ENCODE measurements around the gene MCRIP1. TPM values are rescaled to one million over a fixed set of nuclear protein-coding genes. Genes with fewer than 3 reads are reported as not detected.
A peak's percentile ranks its signal among the peaks of the same experiment; 100 is the strongest.

The MCRIP1 gene
- total and polyA plus RNA-seq, 7 experiments from 2014 or later, result 41.1 to 65.3 (median 53.1) TPM

DNA sequence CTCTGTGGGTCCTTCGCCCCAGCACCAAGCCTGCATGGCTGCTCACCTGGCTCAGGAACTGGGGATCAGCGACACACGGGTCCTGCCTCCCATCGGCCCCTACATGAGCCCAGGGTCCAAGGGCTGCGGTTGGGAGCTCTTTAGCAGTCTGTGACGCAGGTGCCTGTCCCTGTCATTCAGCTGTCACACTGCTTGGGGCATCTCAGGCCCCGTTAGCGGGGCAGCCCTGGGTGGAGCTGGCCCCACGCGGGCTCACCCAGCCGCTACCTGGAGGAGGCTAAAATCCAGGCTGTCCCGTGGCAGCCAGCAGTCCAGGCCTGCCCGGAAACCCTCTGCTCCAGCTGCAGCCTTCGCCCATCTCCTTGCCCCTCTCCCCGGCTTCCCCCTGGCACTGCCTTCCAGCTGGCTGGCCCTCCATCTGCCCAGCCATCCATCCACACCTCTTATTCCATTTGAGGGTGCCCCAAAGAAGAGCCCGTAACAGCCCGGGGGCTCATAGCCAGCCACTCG is 25.8 kb downstream of the MCRIP1 start:
- Histone ChIP-seq H3K27ac (ENCODE audit: low read depth, low read length) (no peak overlapping the region), H3K4me1 (ENCODE audit: control insufficient read depth in 2 of 2, insufficient read depth in 2 of 2, low read length in 2 of 2) (no peaks in the 10 kb centered on the region), H3K4me3 (ENCODE audit: low read length) (no peak overlapping the region), H3K27me3 (ENCODE audit: control insufficient read depth in 2 of 2, insufficient read depth in 2 of 2, low read length in 2 of 2) (no peaks in the 10 kb centered on the region), H3K36me3 (ENCODE audit: control insufficient read depth in 2 of 3, insufficient read depth in 3 of 3, low read length in 3 of 3) (no peaks in the 10 kb centered on the region), H3K9me3 (ENCODE audit: control insufficient read depth in 2 of 3, low read length in 3 of 3) (no peaks in the 10 kb centered on the region)
- no peak overlapping the region for H3K4me3 Mint-ChIP-seq
- no peak for DNase-seq
- ChIA-PET CTCF (no interaction called here), POLR2A (no interaction called here)
- peaks cover 0 to 10% (median 0%) of the 10 kb centered on the region in 7 donors for H3K4me1 Mint-ChIP-seq
- H3K27me3 Mint-ChIP-seq, result peaks cover 16 to 45% (median 29%) of the 10 kb centered on the region in 5 donors
- no peak overlapping the region for H3K27ac Mint-ChIP-seq
- no peak for ATAC-seq
- intact Hi-C loops (cut with micrococcal nuclease), result no loop called here
- H3K9me3 Mint-ChIP-seq, result no peaks in the 10 kb centered on the region
- H3K36me3 Mint-ChIP-seq, result no peaks in the 10 kb centered on the region

DNA sequence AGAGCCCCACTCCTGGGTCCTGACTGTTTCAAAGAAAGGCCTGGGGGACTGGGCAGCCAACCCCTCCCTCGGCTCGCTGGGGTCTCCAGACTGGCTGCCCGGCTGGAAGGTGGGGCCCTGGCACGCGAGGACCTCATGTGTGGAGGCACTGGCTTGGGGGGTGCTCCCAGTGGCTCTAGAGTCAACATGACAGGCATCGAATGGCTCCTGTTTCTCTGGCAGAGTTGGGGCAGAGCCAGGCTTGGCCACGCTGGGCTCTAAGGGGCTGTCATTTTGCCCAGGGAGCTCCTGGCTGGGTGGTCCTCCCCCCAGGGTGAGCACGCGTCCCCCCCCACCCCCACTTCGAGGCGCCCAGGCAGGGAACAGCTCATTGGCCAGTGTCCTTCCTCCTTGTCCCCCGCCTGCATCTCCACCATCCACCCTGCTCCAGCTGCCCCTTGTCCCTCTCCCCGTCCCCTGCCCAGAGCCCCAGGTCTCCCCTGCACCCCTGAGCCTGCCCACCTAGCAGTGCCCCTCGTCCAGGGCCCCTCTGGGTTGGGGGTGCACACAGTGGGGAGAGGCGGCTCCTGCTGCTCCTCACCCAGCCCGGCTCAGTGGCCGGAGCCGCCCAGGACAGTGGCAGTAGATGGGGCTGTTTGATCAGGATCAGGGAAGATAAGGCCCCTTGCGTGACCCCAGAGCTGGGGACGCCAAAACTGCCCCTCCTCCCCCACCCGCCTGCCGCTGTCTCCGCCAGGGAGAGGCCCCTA is 26.5 kb downstream of the MCRIP1 start:
- Histone ChIP-seq H3K27ac (ENCODE audit: low read depth, low read length) (no peak overlapping the region), H3K36me3 (ENCODE audit: control insufficient read depth in 2 of 3, insufficient read depth in 3 of 3, low read length in 3 of 3) (no peaks in the 10 kb centered on the region), H3K4me3 (ENCODE audit: low read length) (no peak overlapping the region), H3K4me1 (ENCODE audit: control insufficient read depth in 2 of 2, insufficient read depth in 2 of 2, low read length in 2 of 2) (no peaks in the 10 kb centered on the region), H3K27me3 (ENCODE audit: control insufficient read depth in 2 of 2, insufficient read depth in 2 of 2, low read length in 2 of 2) (no peaks in the 10 kb centered on the region), H3K9me3 (ENCODE audit: control insufficient read depth in 2 of 3, low read length in 3 of 3) (no peaks in the 10 kb centered on the region)
- Mint-ChIP-seq H3K27me3 (peaks cover 22 to 51% (median 36%) of the 10 kb centered on the region in 5 donors), H3K4me1 (peaks cover 0 to 10% (median 0%) of the 10 kb centered on the region in 7 donors), H3K27ac (no peak overlapping the region), H3K36me3 (no peaks in the 10 kb centered on the region), H3K4me3 (no peak overlapping the region), H3K9me3 (no peaks in the 10 kb centered on the region)
- no peak for DNase-seq
- no peak for ATAC-seq
- intact Hi-C loops (cut with micrococcal nuclease), result no loop called here
- ChIA-PET POLR2A (interaction anchor here (0.7 kb wide), 1 partner anchor 121 kb away, joined by 3 read pairs; no protein-coding TSS in a partner anchor), CTCF (no interaction called here)

DNA sequence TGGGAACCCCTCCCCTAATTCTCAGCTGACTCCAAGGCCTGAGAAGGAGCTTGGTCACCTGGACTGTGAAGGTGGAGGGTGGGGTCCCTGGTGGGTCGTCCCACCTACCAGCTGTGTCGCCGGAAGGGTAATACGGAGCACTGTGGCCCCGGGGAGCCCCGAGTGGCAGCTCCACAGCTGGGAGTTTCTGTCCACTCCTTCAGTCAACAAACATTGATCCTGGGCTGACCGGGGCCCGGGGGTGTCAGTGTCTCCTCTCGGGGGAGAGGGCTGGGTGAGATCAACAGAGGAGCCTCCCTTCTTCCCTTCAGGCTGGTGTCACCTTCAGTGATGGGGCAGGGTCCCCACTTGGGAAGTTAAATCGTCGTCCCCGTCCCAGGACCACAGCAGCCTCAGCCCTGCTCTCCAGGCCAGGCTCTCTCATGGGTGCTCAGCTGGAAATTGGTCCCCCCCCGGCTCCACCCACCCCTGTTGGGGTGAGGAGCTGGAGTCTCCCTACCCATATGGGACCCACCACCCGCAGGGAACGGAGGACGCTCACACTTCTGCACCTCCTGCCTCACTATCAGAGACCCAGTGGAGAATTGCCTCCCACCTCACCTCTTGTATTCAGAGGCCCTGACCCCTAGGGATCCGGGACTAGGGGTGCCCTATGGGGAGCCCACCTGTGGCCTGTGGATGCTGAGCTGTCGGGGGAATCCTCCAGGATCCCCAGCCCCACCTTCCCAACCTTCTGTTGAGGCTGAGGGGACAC is 27.2 kb downstream of the MCRIP1 start:
- Histone ChIP-seq H3K27ac (ENCODE audit: low read depth, low read length) (no peak overlapping the region), H3K9me3 (ENCODE audit: control insufficient read depth in 2 of 3, low read length in 3 of 3) (no peaks in the 10 kb centered on the region), H3K36me3 (ENCODE audit: control insufficient read depth in 2 of 3, insufficient read depth in 3 of 3, low read length in 3 of 3) (no peaks in the 10 kb centered on the region), H3K4me3 (ENCODE audit: low read length) (no peak overlapping the region), H3K4me1 (ENCODE audit: control insufficient read depth in 2 of 2, insufficient read depth in 2 of 2, low read length in 2 of 2) (no peaks in the 10 kb centered on the region), H3K27me3 (ENCODE audit: control insufficient read depth in 2 of 2, insufficient read depth in 2 of 2, low read length in 2 of 2) (no peaks in the 10 kb centered on the region)
- DNase-seq (no peak), ATAC-seq (no peak)
- Mint-ChIP-seq H3K4me3 (no peak overlapping the region), H3K36me3 (no peaks in the 10 kb centered on the region), H3K27me3 (peaks cover 28 to 57% (median 42%) of the 10 kb centered on the region in 5 donors), H3K27ac (no peak overlapping the region), H3K9me3 (no peaks in the 10 kb centered on the region), H3K4me1 (peaks cover 0 to 10% (median 0%) of the 10 kb centered on the region in 7 donors)
- ChIA-PET CTCF (no interaction called here), POLR2A (interaction anchor here (0.7 kb wide), 1 partner anchor 122 kb away, joined by 3 read pairs; no protein-coding TSS in a partner anchor)
- intact Hi-C loops (cut with micrococcal nuclease), result no loop called here

DNA sequence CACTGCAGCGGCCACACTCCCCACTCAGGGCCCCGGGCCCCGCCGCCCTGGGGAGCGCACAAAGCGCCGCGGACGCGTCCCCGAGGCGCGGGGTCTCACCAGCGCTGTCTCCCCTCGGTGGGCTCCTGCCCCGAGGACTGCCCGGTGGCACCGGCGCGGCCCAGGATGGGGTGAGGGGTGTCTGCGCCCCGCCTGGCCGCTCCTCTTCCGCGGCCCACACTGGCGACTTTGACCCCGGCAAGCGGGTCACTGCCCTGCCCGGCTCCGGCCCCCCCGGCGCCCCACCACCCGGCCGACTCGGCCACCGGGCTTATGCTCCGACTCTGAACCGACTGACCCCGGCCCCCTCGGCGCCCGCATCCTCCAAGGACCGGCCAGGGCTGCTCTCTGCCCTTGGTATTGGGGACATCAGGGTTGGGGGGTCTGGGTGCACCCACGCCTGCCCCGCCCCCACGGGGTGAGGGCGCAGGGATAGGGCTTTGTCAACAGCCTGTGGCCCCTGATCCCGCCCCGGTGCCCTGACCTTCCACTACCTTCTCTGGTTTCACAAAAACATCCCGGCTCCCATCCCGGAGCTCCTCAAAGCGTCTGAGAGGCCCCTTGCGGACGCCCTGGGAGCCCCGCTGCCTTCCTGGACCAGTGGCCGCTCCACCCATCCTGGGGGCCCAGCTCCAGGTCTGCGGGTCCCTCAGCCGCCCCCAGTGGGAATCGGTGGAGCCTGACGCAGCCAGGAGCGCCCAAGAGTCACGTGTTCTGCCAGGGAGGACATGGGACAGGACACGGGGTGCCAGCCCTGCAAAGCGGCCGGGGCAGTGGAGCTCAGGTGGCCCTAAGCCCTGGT is 28.3 kb downstream of the MCRIP1 start:
- DNase-seq, result no peak
- Mint-ChIP-seq H3K27ac (no peak overlapping the region), H3K36me3 (peaks cover 0 to 3% (median 0%) of the 10 kb centered on the region in 5 donors), H3K9me3 (peaks cover 0 to 3% (median 0%) of the 10 kb centered on the region in 11 donors), H3K4me3 (peak overlapping the region in 3 of 10 donors; percentile 17 to 70 (median 29)), H3K4me1 (peaks cover 0 to 10% (median 0%) of the 10 kb centered on the region in 7 donors), H3K27me3 (peaks cover 35 to 56% (median 41%) of the 10 kb centered on the region in 5 donors)
- Histone ChIP-seq H3K36me3 (ENCODE audit: control insufficient read depth in 2 of 3, insufficient read depth in 3 of 3, low read length in 3 of 3) (no peaks in the 10 kb centered on the region), H3K4me3 (ENCODE audit: low read length) (no peak overlapping the region), H3K27me3 (ENCODE audit: control insufficient read depth in 2 of 2, insufficient read depth in 2 of 2, low read length in 2 of 2) (no peaks in the 10 kb centered on the region), H3K27ac (ENCODE audit: low read depth, low read length) (no peak overlapping the region), H3K9me3 (ENCODE audit: control insufficient read depth in 2 of 3, low read length in 3 of 3) (no peaks in the 10 kb centered on the region), H3K4me1 (ENCODE audit: control insufficient read depth in 2 of 2, insufficient read depth in 2 of 2, low read length in 2 of 2) (no peaks in the 10 kb centered on the region)
- ATAC-seq, result no peak
- ChIA-PET POLR2A (no interaction called here), CTCF (no interaction called here)
- intact Hi-C loops (cut with micrococcal nuclease), result no loop called here

DNA sequence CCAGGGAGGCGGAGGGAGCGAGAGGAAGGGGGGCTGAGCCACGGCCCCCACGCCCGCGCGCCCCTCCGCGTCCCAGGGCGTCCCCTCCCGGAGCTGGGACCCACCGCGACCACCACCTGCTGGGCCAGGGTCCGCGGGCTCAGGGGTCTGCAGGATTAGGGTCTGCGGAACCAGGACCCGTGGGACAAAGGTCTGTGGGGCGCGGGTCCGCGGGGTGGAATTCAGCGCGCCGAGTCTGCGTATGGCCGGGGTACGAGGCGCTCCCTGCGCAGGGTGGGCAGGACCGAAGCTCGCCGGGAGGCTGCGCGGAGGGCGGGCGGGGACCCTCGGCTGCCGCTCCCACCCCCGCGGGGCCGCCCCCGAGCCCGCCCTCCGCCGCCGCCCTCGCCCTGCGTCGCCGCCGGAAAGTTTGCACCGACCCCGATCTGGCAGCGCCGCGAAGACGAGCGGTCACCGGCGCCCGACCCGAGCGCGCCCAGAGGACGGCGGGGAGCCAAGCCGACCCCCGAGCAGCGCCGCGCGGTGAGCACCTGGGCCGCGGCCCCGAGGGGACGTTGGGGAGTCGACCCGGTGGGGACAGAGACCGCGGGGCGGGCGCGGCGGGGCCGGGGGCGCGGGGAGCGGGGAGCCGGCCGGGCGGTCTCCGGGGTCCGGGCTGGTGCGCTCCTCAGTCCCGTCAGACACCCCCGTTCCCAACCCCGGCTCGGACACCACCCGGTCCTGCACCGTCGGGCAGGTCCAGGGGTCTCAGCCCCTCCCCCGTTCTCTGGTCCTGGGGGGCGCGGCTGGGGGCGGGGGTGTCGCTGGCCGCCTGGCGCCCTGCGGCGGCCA is 29.1 kb downstream of the MCRIP1 start, which contains the start of gene GCGR:
GCGR (plus strand) TSS at position 423 of the 831 bp plus-strand sequence. CDS start 4,869 bp downstream, outside the sequence.
- POLR2A ChIA-PET, result no interaction called here
- ATAC-seq, result no peak
- Histone ChIP-seq H3K27me3 (ENCODE audit: control insufficient read depth in 2 of 2, insufficient read depth in 2 of 2, low read length in 2 of 2) (no peaks in the 10 kb centered on the region), H3K9me3 (ENCODE audit: control insufficient read depth in 2 of 3, low read length in 3 of 3) (no peaks in the 10 kb centered on the region), H3K27ac (ENCODE audit: low read depth, low read length) (no peak within 1 kb of the TSS), H3K36me3 (ENCODE audit: control insufficient read depth in 2 of 3, insufficient read depth in 3 of 3, low read length in 3 of 3) (no peaks in the 10 kb centered on the region), H3K4me3 (ENCODE audit: low read length) (no peak within 1 kb of the TSS), H3K4me1 (ENCODE audit: control insufficient read depth in 2 of 2, insufficient read depth in 2 of 2, low read length in 2 of 2) (no peaks in the 10 kb centered on the region)
- intact Hi-C loops (cut with micrococcal nuclease), result no loop called here
- peaks cover 31 to 55% (median 38%) of the 10 kb centered on the region in 5 donors for H3K27me3 Mint-ChIP-seq
- CTCF ChIA-PET, result no interaction called here
- H3K36me3 Mint-ChIP-seq, result peaks cover 0 to 4% (median 0%) of the 10 kb centered on the region in 5 donors
- H3K9me3 Mint-ChIP-seq, result peaks cover 0 to 3% (median 0%) of the 10 kb centered on the region in 11 donors
- peaks cover 0 to 10% (median 0%) of the 10 kb centered on the region in 7 donors for H3K4me1 Mint-ChIP-seq
- peak within 1 kb of the TSS in 1 of 9 donors; percentile 36 for H3K27ac Mint-ChIP-seq
- H3K4me3 Mint-ChIP-seq, result peak within 1 kb of the TSS in 5 of 10 donors; percentile 17 to 70 (median 47)
- no peak for DNase-seq

All from naive thymus-derived CD4-positive, alpha-beta T cell (primary cell).